Measurements from ENCODE around the gene TXNRD2. TPM values are rescaled to one million over a fixed set of nuclear protein-coding genes. Genes with fewer than 3 reads are reported as not detected.

TXNRD2 gene
- total RNA-seq, 1 experiment from 2014 or later = 19.7 TPM

DNA sequence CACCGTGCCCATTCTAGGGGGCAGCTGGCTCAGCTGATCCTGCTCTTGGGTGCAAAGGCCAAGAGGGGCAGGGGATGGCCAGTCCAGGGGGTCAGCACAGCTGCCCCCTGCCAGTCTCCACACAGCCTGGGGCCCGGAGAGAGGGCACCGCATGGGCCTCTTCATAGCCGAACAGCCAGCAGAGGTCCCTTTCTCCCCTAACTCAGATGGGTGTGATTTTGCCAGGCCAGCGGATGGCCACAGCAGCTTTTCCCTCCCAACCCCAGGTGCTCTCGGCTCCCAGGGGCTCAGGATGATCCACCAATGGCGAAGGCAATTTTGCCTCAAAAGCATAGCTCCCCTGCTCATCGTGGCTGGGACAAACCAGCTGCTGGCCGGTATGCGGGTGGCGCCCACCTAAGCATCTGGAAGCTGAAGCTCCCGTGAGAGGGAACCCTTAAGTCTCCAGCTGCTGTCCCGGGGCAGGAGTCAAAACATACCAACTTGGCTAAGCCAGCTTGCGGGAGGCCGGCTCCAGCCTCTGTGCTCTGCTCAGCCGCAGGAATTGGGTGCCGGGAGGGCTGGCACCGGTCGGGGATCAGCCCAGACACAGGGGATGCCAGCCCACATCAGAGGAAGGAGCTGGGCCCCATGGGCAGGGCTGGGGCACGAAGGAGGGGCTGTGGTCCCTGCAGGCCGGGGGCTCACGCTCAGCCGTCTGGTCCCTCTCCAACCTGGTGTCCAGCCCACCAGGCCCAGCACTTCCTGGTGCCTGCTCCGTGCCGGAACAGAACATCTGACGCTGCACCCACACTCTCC, 56.5 kb downstream of the TXNRD2 start:
- DNase-seq (ENCODE audit: low read depth, low spot score) = no peak
- H3K9me3 ChIP-seq (ENCODE audit: control insufficient read depth in 1 of 2, insufficient read depth in 1 of 2, low read depth in 1 of 2, low read length in 2 of 2) = no peaks in the 10 kb centered on the region
- H3K27ac ChIP-seq (ENCODE audit: low read depth, low read length) = no peak overlapping the region
- ChIA-PET RAD21 (ENCODE audit: low non-redundant PET in 1 of 2, low total read pairs in 2 of 2, uncharacterized antibody in 2 of 2, unreplicated experiment in 2 of 2) (no interaction called here), CTCF (no interaction called here), POLR2A (no interaction called here)
- H3K9ac ChIP-seq (ENCODE audit: low read length) = no peak overlapping the region
- no peaks in the 10 kb centered on the region for H3K9me2 ChIP-seq (ENCODE audit: insufficient read depth)
- no peak overlapping the region for H2AFZ ChIP-seq (ENCODE audit: low read depth, low read length, poor library complexity, severe bottlenecking)
- H3K36me3 ChIP-seq (ENCODE audit: control insufficient read depth in 1 of 2, insufficient read depth in 2 of 2, low read length in 2 of 2) = no peaks in the 10 kb centered on the region
- no peak overlapping the region for H3K4me3 ChIP-seq (replicated peaks in 1 of 2; ENCODE audit: low read depth in 1 of 2, low read length in 2 of 2)
- peaks cover 23 to 28% of the 10 kb centered on the region in 2 experiments for H3K4me1 ChIP-seq (ENCODE audit: control insufficient read depth in 1 of 2, insufficient read depth in 2 of 2, low read length in 2 of 2)
- TF ChIP-seq ZFX (IDR thresholded peaks at IDR 0.05) (no peak), SIN3A (IDR thresholded peaks at IDR 0.05; ENCODE audit: low read depth) (no peak), RAD21 (IDR thresholded peaks at IDR 0.05; ENCODE audit: low read depth) (no peak), EZH2phosphoT487 (IDR thresholded peaks at IDR 0.05; ENCODE audit: borderline replicate concordance) (no peak), CBX3 (IDR thresholded peaks at IDR 0.05; ENCODE audit: low read depth) (no peak), POLR2AphosphoS5 (IDR thresholded peaks at IDR 0.05; ENCODE audit: low read depth, low read length) (no peak), SRF (IDR thresholded peaks at IDR 0.05; ENCODE audit: low read depth) (no peak), YY1 (IDR thresholded peaks at IDR 0.05; ENCODE audit: extremely low read depth, insufficient replicate concordance, low read depth, low read length) (no peak), EGR1 (IDR thresholded peaks at IDR 0.05; ENCODE audit: low read depth) (no peak), SP1 (IDR thresholded peaks at IDR 0.05; ENCODE audit: low read depth) (no peak), ELF1 (IDR thresholded peaks at IDR 0.05; ENCODE audit: borderline replicate concordance, low read depth) (no peak), FOSL1 (IDR thresholded peaks at IDR 0.05; ENCODE audit: low read depth) (no peak), POLR2A (IDR thresholded peaks at IDR 0.05; ENCODE audit: borderline replicate concordance, extremely low read depth, insufficient read depth, insufficient read length) (no peak), TCF7L2 (IDR thresholded peaks at IDR 0.05; ENCODE audit: borderline replicate concordance, extremely low read depth, insufficient read depth, insufficient read length) (no peak), EZH2 (IDR thresholded peaks at IDR 0.05) (no peak), CTCF (IDR thresholded peaks at IDR 0.05 in 2 of 3, conservative IDR thresholded peaks at IDR 0.05 in 1 of 3; ENCODE audit: borderline replicate concordance in 1 of 3, insufficient read depth in 1 of 3, low read depth in 2 of 3, low read length in 2 of 3) (no peak)
- TF ChIP-seq, protein P1, sequence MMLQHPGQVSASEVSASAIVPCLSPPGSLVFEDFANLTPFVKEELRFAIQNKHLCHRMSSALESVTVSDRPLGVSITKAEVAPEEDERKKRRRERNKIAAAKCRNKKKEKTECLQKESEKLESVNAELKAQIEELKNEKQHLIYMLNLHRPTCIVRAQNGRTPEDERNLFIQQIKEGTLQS (IDR thresholded peaks at IDR 0.05) = no peak
- TF ChIP-seq, protein P2, sequence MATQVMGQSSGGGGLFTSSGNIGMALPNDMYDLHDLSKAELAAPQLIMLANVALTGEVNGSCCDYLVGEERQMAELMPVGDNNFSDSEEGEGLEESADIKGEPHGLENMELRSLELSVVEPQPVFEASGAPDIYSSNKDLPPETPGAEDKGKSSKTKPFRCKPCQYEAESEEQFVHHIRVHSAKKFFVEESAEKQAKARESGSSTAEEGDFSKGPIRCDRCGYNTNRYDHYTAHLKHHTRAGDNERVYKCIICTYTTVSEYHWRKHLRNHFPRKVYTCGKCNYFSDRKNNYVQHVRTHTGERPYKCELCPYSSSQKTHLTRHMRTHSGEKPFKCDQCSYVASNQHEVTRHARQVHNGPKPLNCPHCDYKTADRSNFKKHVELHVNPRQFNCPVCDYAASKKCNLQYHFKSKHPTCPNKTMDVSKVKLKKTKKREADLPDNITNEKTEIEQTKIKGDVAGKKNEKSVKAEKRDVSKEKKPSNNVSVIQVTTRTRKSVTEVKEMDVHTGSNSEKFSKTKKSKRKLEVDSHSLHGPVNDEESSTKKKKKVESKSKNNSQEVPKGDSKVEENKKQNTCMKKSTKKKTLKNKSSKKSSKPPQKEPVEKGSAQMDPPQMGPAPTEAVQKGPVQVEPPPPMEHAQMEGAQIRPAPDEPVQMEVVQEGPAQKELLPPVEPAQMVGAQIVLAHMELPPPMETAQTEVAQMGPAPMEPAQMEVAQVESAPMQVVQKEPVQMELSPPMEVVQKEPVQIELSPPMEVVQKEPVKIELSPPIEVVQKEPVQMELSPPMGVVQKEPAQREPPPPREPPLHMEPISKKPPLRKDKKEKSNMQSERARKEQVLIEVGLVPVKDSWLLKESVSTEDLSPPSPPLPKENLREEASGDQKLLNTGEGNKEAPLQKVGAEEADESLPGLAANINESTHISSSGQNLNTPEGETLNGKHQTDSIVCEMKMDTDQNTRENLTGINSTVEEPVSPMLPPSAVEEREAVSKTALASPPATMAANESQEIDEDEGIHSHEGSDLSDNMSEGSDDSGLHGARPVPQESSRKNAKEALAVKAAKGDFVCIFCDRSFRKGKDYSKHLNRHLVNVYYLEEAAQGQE (IDR thresholded peaks at IDR 0.05; ENCODE audit: low read depth) = no peak
- H3K4me2 ChIP-seq (ENCODE audit: low read length) = no peak overlapping the region
- intact Hi-C loops (cut with micrococcal nuclease) = no loop called here
- H3K79me2 ChIP-seq (ENCODE audit: insufficient read depth, low read length) = no peaks in the 10 kb centered on the region
- no peaks in the 10 kb centered on the region for H4K20me1 ChIP-seq (ENCODE audit: insufficient read depth)
- no peaks in the 10 kb centered on the region for H3K27me3 ChIP-seq (ENCODE audit: insufficient read depth, low read length)
- ATAC-seq = no peak
- no TSS peak for BruUV-seq (replicated peaks)

All from HCT116 (cell line).